Measurements from ENCODE around the gene CLMP.

Gene CLMP, protein sequence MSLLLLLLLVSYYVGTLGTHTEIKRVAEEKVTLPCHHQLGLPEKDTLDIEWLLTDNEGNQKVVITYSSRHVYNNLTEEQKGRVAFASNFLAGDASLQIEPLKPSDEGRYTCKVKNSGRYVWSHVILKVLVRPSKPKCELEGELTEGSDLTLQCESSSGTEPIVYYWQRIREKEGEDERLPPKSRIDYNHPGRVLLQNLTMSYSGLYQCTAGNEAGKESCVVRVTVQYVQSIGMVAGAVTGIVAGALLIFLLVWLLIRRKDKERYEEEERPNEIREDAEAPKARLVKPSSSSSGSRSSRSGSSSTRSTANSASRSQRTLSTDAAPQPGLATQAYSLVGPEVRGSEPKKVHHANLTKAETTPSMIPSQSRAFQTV
- total RNA-seq = 1.2 to 1.7 (median 1.2) reads per million in 3 donors

DNA sequence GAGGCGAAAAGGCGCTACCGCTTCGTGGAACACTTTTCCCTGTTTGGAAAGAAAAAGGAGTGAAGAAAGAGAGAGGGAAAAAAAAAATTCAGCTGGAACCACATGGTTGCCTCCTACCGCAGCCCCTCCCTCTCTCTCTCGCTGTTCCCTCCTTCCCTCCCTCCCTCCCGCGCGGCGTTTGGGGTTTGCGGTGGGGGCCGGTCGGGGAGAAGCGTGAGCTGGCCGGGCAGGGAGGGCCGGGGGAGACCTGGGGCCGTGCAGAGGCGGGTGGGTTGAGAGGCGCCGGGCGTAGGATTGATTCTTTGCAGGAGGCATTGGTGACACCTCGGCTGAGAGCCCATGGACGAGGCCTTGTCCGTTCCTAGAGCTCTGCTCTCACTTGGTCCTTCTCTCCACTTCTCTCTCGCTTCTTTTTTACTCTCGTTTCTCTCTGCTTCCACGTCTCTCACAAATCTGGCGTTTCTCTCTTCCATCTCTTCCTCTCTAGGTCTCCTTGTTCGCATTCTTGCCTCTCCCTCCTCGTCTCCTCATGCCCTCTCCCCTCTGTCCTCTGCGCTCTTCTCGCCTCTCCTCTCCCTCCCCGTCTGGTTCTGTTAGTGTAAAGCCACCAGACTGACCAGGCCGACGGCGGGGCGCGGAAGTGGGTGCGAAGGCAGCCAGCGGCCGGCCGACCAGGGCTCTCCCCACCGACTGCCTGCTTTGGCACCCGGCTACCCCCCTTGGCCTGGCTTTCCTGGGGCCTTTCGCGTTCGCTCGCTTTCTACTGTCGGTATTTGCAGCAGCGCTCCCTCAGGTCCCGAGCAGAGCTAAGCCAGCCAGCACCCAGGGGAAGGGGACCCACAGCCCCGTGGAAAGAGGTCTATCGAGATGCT is at the start of gene CLMP:
Gene CLMP (minus strand): TSS at position 61 of the 872 bp plus-strand sequence. CDS start 308 bp downstream, outside the sequence.
- no peaks in the 10 kb centered on the region for H3K36me3 ChIP-seq (ENCODE audit: control insufficient read depth, insufficient read depth, low read length)
- no peaks in the 10 kb centered on the region for H3K9me3 ChIP-seq (ENCODE audit: control insufficient read depth, low read length)
- DNase-seq = no peak
- H3K27me3 ChIP-seq (replicated peaks; ENCODE audit: control insufficient read depth, insufficient read depth, low read length, poor library complexity, severe bottlenecking) = peaks cover 20% of the 10 kb centered on the region
- no peak within 1 kb of the TSS for H3K27ac ChIP-seq (ENCODE audit: insufficient read depth, low read length, poor library complexity, severe bottlenecking)
- peaks cover 9% of the 10 kb centered on the region for H3K4me1 ChIP-seq (ENCODE audit: control insufficient read depth, insufficient read depth, low read length, poor library complexity, severe bottlenecking)
- H3K4me3 ChIP-seq (ENCODE audit: insufficient read depth, low read depth, low read length, poor library complexity, severe bottlenecking) = peak within 1 kb of the TSS; percentile 35

DNA sequence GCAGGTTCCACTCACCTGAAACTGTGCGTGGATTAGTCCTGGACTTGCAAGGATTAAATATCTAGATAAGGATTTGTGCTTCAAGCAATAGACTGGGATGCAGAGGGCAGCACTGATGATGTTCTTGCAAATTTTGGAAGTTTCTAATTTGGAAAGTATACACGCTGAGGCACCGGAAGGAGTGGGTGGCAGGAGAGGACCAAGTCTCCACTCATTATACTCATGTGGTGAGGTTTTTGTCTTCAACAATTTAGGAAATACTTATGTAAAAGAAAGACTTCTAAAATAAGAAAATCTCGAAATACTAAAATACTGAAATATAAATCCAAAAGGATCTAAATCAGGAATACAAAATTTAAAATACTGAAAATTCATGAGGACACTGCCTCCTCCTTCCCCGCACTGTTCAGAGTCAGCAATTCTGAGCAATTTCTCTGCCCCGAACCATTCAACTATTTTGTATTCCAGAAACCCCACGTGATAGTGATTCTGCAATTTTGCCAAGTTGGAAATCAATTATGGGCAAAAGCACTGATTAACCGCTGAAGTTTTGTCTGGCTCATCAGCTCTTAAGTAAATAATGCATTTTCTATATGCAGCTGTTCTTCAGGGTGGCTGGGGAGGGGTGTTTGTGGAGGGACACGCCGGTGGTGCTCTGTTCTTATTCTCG is 47.0 kb upstream of the CLMP start:
- Histone ChIP-seq H3K4me3 (ENCODE audit: insufficient read depth, low read depth, low read length, poor library complexity, severe bottlenecking) (no peak overlapping the region), H3K4me1 (ENCODE audit: control insufficient read depth, insufficient read depth, low read length, poor library complexity, severe bottlenecking) (no peaks in the 10 kb centered on the region)
- DNase-seq = no peak

DNA sequence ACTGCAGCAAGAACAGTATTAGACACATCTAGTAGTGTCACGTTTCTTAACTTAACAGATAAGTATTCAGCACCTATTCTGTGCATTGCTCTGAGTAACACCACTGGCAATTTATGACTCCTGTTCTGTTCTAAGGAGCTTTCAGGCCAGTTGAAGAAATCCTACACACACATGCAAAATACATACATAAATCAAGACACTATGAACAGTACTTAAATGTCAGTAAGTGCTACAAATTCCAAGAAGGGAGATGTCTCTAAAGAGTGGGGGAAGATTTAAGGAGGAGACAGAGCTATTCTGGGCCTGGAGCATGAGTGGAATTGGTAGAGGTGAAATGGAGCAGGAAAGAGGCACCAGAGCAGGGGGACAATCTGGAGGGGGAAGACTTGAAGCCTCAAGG is 46.2 kb upstream of the CLMP start:
- H3K27ac ChIP-seq (ENCODE audit: insufficient read depth, low read length, poor library complexity, severe bottlenecking) = no peak overlapping the region
- no peaks in the 10 kb centered on the region for H3K9me3 ChIP-seq (ENCODE audit: control insufficient read depth, low read length)
- H3K27me3 ChIP-seq (replicated peaks; ENCODE audit: control insufficient read depth, insufficient read depth, low read length, poor library complexity, severe bottlenecking) = no peaks in the 10 kb centered on the region
- no peak overlapping the region for H3K4me3 ChIP-seq (ENCODE audit: insufficient read depth, low read depth, low read length, poor library complexity, severe bottlenecking)
- H3K4me1 ChIP-seq (ENCODE audit: control insufficient read depth, insufficient read depth, low read length, poor library complexity, severe bottlenecking) = no peaks in the 10 kb centered on the region
- no peaks in the 10 kb centered on the region for H3K36me3 ChIP-seq (ENCODE audit: control insufficient read depth, insufficient read depth, low read length)
- DNase-seq = no peak

More for the DNA sequence above, 47.0 kb upstream of the CLMP start:
- Histone ChIP-seq H3K36me3 (ENCODE audit: control insufficient read depth, insufficient read depth, low read length) (no peaks in the 10 kb centered on the region), H3K27me3 (replicated peaks; ENCODE audit: control insufficient read depth, insufficient read depth, low read length, poor library complexity, severe bottlenecking) (no peaks in the 10 kb centered on the region), H3K9me3 (ENCODE audit: control insufficient read depth, low read length) (no peaks in the 10 kb centered on the region), H3K27ac (ENCODE audit: insufficient read depth, low read length, poor library complexity, severe bottlenecking) (no peak overlapping the region)

DNA sequence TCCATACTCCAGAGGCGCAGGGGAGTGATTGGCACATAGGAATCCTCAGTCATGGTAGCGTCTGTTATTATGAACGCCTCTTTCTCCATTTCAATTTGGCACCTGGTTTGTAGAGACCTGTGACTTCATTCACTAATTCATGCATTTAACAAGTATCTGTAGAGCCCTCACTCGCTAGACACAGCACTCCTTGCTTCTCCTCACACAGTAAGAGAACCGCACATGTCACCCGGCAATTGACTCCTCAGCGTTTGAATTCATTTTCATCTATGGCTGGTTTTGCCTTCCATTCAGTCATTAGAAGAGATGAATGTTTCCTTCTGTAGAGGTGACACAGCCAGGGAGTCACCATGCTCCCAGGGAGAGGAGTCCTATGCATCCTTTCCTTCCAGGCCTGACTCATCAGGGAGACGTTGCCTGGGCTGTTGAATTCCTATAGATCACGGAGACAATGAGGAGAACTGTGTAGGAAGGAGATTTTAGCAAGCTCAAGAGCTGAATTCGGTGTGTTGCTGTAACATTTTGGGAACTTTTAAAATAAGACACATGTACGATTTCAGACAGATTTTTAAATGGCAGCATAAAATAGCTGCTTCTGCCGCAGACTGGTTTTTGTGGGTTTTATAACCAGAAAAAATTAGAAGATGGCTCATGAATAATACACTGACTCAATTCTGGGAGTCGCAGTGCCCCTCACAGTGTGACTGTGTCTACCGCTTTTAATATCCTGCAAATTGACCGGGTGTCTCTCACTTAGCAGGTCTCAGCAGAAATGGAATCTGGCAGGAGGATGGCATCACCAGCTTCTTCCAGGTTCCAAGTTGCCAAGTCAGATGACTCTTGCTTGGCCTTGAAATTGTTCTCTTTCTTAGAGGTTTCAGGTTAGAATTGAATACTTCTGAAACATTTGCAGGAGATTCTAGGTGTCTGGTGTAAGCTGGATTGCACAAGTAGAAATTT is 44.4 kb upstream of the CLMP start:
- Histone ChIP-seq H3K9me3 (ENCODE audit: control insufficient read depth, low read length) (no peaks in the 10 kb centered on the region), H3K4me1 (ENCODE audit: control insufficient read depth, insufficient read depth, low read length, poor library complexity, severe bottlenecking) (no peaks in the 10 kb centered on the region), H3K36me3 (ENCODE audit: control insufficient read depth, insufficient read depth, low read length) (no peaks in the 10 kb centered on the region), H3K4me3 (ENCODE audit: insufficient read depth, low read depth, low read length, poor library complexity, severe bottlenecking) (no peak overlapping the region), H3K27ac (ENCODE audit: insufficient read depth, low read length, poor library complexity, severe bottlenecking) (no peak overlapping the region), H3K27me3 (replicated peaks; ENCODE audit: control insufficient read depth, insufficient read depth, low read length, poor library complexity, severe bottlenecking) (no peaks in the 10 kb centered on the region)
- no peak for DNase-seq

DNA sequence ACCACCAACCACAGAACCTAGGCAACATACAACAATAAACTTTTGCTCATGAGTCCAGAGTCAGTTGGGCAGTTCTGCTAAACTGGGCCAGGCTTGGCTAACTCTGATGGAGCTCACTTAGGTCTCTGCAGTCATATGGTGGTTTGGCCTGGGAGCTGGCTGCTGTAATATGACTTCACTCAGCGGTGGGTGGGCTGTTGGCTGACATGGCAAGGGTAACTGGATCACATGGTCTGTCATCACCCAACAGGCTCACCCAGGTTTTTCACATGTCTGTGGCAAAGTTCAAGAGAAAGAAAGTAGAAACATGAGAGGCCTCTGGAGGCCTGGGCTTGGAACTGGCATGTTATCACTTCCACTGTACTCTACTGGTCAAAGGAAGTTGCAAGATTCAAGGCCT is 43.2 kb upstream of the CLMP start:
- Histone ChIP-seq H3K4me1 (ENCODE audit: control insufficient read depth, insufficient read depth, low read length, poor library complexity, severe bottlenecking) (peaks cover 4% of the 10 kb centered on the region), H3K27ac (ENCODE audit: insufficient read depth, low read length, poor library complexity, severe bottlenecking) (no peak overlapping the region)

DNA sequence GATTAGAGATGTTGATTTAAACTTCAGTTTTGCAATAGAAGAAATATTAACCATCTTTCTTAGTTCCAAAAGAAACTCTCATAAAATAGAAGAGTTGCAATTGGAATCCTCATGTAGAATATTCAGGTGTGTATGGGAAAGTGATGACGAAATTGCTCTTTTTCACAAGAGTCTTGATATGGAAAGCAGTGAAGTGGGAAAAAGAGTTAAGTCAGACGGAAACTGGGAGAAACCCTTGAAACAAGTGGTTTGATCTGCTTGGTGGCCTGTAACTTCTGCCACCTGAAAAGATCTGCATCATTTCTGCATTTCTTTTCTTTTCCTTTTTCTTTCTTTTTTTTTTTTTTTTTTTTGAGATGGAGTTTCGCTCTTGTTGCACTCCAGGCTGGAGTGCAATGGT is 41.8 kb upstream of the CLMP start:
- no peak for DNase-seq
- Histone ChIP-seq H3K4me1 (ENCODE audit: control insufficient read depth, insufficient read depth, low read length, poor library complexity, severe bottlenecking) (peaks cover 4% of the 10 kb centered on the region), H3K27me3 (replicated peaks; ENCODE audit: control insufficient read depth, insufficient read depth, low read length, poor library complexity, severe bottlenecking) (no peaks in the 10 kb centered on the region), H3K4me3 (ENCODE audit: insufficient read depth, low read depth, low read length, poor library complexity, severe bottlenecking) (no peak overlapping the region), H3K27ac (ENCODE audit: insufficient read depth, low read length, poor library complexity, severe bottlenecking) (no peak overlapping the region), H3K9me3 (ENCODE audit: control insufficient read depth, low read length) (no peaks in the 10 kb centered on the region), H3K36me3 (ENCODE audit: control insufficient read depth, insufficient read depth, low read length) (no peaks in the 10 kb centered on the region)

More for the DNA sequence above, 43.2 kb upstream of the CLMP start:
- Histone ChIP-seq H3K9me3 (ENCODE audit: control insufficient read depth, low read length) (no peaks in the 10 kb centered on the region), H3K4me3 (ENCODE audit: insufficient read depth, low read depth, low read length, poor library complexity, severe bottlenecking) (no peak overlapping the region), H3K27me3 (replicated peaks; ENCODE audit: control insufficient read depth, insufficient read depth, low read length, poor library complexity, severe bottlenecking) (no peaks in the 10 kb centered on the region), H3K36me3 (ENCODE audit: control insufficient read depth, insufficient read depth, low read length) (no peaks in the 10 kb centered on the region)
- DNase-seq = no peak

DNA sequence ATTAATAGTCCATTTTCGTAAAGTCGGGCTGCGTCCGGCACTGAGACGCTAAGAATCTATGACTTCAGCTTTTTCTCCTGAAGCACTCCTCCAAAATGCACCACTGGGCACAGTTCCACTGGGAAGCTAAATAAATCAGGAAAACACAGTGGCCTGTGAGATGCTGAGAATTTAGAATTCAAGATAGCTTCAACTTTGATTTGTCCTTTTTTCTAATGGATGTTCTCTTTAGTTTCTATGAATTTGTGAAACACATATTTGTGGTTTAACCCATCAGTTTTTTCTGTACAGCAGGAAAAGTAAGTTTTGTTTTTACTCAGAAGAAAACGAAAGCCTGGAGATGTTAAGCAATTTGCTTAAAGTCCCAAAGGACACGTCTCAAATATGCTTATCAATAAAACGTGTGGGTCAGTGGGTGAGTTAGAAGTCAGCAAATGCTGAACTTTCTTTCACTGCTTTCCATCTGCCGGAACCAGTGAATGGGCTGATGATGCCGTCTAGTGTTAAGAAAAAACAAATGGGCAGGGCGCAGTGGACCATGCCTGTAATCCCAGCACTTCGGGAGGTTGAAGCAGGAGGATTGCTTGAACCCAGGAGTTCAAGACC is 40.7 kb upstream of the CLMP start:
- no peak overlapping the region for H3K4me3 ChIP-seq (ENCODE audit: insufficient read depth, low read depth, low read length, poor library complexity, severe bottlenecking)
- no peak for DNase-seq
- no peaks in the 10 kb centered on the region for H3K9me3 ChIP-seq (ENCODE audit: control insufficient read depth, low read length)
- no peaks in the 10 kb centered on the region for H3K36me3 ChIP-seq (ENCODE audit: control insufficient read depth, insufficient read depth, low read length)
- H3K27me3 ChIP-seq (replicated peaks; ENCODE audit: control insufficient read depth, insufficient read depth, low read length, poor library complexity, severe bottlenecking) = no peaks in the 10 kb centered on the region
- H3K27ac ChIP-seq (ENCODE audit: insufficient read depth, low read length, poor library complexity, severe bottlenecking) = no peak overlapping the region
- peaks cover 4% of the 10 kb centered on the region for H3K4me1 ChIP-seq (ENCODE audit: control insufficient read depth, insufficient read depth, low read length, poor library complexity, severe bottlenecking)

DNA sequence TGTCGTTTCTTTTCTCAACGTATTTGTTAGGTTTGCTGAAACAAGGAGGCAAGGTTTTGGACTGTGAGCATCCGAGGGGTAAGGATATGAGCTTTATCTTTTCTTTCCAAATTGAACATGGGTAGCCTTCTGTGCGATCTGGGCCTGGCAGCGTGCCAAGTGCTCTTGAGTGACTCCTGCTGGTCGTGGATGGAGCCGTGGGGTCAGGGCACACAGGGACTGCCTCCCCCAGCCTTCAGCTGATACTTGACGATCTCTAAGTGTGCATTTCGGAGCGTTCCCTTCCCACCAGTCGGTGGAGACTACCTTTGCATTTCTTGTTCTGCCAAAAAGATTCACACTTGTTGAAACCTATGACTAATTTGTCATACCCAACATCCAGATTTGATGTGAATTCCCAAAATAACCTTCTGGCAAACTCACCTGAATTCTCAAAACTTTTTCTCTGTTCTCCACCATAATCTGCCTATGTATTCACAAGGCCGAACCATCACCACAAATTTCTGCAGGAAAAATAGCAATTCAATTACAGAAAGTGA is 40.1 kb upstream of the CLMP start:
- Histone ChIP-seq H3K27me3 (replicated peaks; ENCODE audit: control insufficient read depth, insufficient read depth, low read length, poor library complexity, severe bottlenecking) (no peaks in the 10 kb centered on the region), H3K4me1 (ENCODE audit: control insufficient read depth, insufficient read depth, low read length, poor library complexity, severe bottlenecking) (peaks cover 4% of the 10 kb centered on the region), H3K36me3 (ENCODE audit: control insufficient read depth, insufficient read depth, low read length) (no peaks in the 10 kb centered on the region), H3K27ac (ENCODE audit: insufficient read depth, low read length, poor library complexity, severe bottlenecking) (no peak overlapping the region), H3K4me3 (ENCODE audit: insufficient read depth, low read depth, low read length, poor library complexity, severe bottlenecking) (no peak overlapping the region), H3K9me3 (ENCODE audit: control insufficient read depth, low read length) (no peaks in the 10 kb centered on the region)
- DNase-seq = peak in 1 of 3 donors; percentile 5

DNA sequence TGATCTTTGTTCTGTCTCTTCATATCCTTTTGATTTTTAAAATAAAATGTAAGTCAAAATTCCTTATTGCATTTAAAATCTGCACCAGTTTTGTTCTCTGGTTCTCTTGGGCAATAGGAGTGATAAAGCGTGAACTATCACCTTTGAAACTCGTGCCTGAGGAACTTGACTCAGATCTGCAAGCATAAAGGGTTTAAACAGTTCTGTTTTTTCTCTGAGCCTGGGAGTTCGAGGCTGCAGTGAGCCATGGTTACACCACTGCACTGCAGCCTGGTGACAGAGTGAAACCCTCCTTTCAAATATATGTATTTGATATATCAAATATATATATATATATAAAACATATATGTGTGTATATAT is 38.9 kb upstream of the CLMP start:
- Histone ChIP-seq H3K4me1 (ENCODE audit: control insufficient read depth, insufficient read depth, low read length, poor library complexity, severe bottlenecking) (peaks cover 4% of the 10 kb centered on the region), H3K36me3 (ENCODE audit: control insufficient read depth, insufficient read depth, low read length) (no peaks in the 10 kb centered on the region), H3K9me3 (ENCODE audit: control insufficient read depth, low read length) (no peaks in the 10 kb centered on the region), H3K27ac (ENCODE audit: insufficient read depth, low read length, poor library complexity, severe bottlenecking) (no peak overlapping the region), H3K27me3 (replicated peaks; ENCODE audit: control insufficient read depth, insufficient read depth, low read length, poor library complexity, severe bottlenecking) (no peaks in the 10 kb centered on the region), H3K4me3 (ENCODE audit: insufficient read depth, low read depth, low read length, poor library complexity, severe bottlenecking) (no peak overlapping the region)
- no peak for DNase-seq

Data from effector memory CD4-positive, alpha-beta T cell (primary cell).